GM21390 (cell line): Measurements from ENCODE around the gene DRD1.

Experiments used
- ATAC-seq: cut with Tn5 transposase; IDR thresholded peaks from one replicate; pipeline ENCODE4 v1.9.1; 2021; ENCODE audit not compliant: unreplicated experiment

The DRD1 gene

DNA sequence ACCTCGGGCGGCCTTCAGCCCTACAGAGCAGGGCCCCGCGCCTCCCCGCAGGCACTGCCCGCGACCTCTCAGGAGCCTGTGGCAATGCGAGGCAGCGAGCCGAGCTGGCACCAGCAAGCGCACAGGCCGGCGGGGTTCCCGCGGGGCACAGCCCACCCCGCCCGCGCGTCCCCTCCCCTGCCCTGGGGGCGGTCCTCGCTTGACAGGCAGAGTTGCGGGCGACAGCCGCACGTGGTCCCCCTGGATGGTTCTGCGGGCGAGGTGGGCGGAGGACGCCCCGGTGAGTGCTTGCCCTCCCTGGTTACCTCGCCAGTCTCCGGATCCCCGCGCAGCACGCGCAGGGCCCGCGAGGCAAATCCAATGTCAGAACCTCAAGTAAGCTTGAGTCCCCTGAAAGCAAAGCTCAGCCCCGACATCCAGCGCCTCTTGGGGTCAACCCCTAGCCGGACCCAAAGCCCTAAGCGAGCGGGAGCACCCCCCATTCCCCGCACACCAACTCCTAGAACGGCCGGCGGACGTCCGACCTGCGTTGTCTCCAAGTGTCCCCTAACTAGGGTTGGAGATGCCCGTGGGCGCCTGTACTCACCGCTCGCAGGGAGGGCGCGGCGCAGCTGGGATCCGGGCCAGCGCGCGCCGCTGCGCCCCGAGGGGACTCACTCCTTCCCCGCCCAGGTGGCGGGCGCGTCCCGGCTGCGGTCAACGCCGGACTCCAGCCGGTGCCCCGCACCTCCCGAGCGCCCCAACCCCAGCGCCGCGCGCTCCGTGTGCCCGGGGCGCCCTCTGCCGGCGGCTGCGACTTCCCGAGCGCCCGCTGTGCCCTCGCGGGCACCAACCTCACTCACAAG is at the start of gene DRD1:
TSS of gene DRD1 (minus strand) at position 123 of the 845 bp plus-strand sequence. CDS start 1,083 bp downstream, outside the sequence.
- ATAC-seq, result peak; percentile 69

DNA sequence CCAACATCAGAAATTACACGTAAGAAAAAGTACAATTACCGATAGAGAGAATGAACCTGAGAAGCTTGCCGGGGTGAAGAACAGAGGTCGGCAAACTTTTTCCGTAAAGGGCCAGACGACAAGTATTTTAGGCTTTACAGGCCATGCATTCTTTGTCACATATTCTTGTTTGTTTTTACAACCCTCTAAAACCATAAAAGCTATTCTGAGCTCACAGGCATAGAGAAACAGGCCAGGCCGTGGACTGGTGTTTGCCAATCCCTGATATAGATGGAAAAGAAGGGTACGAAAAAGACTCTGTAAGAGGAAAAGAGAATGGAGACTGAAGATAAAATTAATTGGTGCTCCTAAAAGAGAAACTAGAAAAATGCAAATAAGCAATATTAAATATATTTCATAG is 49.7 kb upstream of the DRD1 start:
- no peak for ATAC-seq

DNA sequence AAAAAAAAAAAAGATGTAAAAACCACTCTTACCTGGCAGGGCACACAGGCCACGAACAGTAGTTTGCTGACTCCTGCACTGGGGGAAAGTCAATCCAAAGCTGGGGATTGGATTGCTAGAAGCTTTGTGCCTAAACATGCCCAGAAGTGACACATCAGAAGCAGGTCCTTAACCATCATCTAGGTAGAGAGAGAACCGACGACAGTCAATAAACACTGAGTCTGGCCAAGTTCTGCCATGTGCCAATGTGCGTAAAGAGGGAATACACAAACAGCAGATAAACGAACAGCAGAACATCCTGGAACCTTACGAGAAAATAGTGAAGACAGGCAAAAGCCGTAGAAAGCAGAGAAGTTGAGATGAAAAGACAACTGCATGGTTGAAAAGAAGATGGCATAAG is 49.3 kb upstream of the DRD1 start:
- ATAC-seq, result no peak

DNA sequence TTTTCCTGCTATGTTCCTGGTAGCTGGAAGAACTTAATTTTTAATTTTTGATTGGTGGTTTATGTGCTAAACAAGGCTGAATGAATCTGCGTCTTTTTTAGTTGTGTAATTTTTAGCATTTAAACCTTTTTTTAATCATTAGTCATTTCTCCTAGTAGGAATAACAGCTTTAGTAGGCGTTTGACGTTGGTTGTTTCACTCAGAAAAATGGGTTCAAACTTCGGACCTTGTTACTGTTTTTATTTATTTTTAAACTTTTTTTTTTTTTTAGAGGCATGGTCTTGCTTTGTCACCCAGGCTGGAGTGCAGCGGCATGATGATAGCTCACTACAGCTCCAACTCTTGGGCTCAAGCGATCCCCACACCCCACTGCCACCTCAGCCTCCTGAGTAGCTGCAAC is 47.2 kb upstream of the DRD1 start:
- ATAC-seq, result no peak

DNA sequence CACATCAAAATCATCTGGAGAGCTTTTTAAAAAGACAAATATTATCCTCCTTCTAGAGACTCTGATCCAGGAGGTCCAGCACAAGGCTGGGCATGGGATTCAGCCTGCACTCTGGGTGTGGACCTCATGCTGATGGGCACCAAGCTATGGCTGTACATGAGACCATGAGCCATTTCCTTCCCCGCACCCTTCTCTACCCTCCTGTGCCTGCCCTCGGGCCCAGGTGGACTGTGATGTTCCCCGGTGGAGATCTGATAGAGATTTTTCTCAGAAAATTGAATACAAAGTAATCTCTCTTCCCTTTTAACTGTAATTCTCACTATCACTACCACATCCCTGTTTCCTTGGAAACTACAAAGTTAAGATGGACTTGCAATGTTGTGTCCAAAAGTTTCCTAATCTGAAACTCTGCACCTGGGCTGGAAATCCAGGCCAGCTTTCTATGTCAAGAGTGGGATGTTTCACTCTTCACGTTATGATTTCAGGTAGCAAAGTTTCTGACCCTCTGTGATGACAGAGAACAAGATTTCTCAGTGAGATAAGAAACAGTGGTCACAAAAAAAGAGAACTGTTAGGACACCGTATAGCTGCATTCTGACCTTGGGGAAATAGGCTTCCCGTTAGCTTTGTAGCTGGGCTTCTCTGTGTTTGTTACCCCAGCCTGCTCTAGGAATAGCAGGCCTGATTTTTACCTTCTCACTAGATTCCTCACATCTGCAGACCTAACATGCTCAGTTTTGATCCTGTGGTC is 45.9 kb upstream of the DRD1 start:
- no peak for ATAC-seq

DNA sequence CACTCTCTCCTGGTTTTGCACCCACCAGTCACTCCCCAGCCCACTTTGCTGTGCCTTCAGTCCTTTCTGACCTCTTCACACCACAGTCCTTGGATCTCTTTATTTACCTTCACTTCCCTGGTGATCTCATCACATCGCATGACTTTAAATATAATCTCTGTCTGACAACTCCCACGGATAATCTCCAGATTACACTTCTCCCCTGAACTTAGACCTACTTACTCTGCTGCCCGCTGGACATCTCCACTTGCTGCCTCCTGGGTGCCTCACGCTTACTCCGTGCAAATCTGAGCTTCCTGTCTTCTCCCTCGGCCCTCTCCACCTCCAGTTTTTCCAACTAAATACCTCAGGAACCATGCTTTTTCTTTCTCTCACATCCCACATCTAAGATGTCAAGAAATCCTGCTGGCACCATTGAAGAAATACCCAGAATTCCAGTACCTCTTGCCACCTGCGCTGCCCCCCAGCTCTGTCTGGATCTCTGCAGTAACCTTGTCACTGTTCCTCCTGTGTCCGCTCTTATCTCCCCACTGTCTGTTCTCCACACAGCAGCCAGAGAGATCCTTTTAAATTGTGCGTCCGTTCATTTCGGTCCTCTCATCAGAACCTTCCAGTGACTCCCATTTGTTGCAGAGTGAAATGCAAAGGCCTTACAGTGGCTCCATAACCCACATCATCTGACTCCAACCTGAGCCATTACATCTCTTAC is 43.7 kb upstream of the DRD1 start:
- ATAC-seq, result no peak

DNA sequence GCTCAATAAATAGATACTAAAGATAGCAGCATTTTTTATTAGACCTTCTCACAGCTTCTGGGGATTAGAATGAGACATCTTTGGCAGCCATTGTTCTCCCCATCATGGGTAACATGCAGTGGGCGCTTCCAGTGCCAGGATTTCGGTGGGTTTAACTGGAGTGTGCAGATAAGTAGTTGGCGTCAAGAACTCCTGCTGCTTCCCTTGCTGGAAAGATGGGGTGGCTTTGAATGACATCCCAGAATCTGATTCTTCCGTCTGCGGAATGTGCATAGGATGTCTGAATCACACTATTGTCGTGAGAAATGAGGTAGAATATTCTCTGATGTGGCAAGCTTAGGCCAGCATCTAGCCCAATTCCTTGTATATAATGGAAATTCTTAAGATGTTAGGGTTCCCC is 41.6 kb upstream of the DRD1 start:
- no peak for ATAC-seq

DNA sequence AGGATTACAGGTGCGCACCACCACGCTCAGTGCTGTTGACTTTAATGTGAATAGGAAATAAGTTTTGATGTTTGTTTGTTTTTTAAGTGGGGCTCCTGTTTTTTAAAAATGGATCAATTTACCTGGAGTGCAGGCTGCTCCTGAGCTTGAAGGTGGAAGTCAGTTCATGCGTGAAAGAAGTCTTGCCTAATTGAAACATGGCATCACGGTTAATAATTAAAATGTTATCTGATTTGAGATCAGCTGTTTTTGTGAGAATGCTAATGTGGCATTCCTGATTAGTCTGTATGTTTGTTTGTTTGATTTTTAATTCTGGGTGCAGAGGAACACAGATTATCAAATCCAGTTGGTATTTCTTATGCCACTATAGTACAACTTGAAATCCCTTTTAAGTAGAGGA is 40.8 kb upstream of the DRD1 start:
- ATAC-seq, result no peak

DNA sequence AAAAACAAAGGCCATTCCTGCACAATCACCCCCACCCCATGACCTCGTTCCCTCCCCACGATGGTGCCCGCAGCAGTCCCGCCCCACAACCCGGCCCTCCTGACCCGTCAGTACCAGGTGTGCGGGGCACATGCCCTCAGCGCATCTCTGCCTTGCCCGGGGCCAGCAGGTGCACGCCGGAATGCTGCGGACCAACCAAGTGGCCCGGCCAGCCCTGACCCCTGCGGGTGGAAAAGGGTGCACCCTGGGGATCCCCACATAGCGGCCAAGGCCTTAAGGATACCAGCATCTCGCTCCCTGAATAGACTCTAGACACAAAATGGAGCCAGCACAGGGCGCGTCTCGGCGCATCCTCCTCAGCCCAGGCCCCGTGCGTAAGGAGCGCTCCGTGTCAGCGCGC is 40.3 kb upstream of the DRD1 start:
- no peak for ATAC-seq

DNA sequence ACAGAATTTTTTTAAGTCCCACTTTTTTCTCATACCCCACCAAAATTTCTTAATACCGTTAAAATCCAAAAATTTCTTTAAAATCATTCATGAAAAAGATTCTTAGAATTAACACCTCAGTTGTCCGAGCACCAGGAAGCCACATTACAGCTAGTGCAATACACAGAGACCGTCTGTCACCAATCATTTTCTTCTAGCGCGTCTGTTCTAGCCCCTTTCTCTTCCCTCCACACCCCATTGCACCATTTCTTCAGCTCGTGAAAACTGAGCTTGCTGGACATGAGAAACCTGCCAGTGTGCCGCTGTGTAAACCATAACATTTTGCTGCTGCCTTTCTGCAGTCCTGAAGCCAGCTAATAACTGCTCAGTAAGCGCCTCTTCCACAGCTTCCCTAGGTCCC is 39.4 kb upstream of the DRD1 start:
- ATAC-seq, result no peak

DNA sequence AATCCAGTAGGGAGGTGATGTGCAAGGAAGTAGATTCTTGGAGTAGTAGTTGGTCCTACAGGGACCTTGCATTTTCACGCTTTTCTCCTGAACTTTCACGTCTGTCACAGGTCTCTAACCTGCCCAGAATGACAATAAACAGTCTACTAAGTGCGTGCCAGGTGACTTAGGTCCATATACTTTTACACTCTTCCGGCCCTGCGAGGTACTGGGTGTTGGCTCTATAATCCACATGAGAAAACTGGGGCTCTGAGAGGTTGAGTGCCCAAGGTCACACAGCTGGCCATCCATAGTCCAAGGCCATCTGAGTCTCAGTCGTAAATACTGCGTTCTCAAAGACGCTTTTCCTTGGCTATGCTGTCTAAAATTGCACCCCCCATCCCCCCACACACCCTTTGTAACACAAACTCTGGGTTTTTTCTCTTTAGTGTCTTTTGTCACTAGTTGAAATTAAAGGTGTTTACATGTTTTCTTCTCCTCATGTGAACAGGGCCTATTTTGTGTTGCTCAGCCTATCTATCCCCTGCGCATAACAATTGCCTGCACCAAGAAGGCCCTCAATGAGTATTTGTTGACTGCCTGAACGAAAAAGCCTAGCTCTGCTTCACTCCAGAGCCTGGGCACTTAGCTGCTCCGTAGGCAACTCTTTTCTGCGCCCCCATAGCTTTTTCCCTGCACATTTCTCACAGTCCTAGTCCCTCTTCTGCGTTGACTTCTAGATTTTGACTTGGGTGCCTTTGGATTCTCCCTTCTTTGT is 35.3 kb upstream of the DRD1 start:
- ATAC-seq, result peak; percentile 3

DNA sequence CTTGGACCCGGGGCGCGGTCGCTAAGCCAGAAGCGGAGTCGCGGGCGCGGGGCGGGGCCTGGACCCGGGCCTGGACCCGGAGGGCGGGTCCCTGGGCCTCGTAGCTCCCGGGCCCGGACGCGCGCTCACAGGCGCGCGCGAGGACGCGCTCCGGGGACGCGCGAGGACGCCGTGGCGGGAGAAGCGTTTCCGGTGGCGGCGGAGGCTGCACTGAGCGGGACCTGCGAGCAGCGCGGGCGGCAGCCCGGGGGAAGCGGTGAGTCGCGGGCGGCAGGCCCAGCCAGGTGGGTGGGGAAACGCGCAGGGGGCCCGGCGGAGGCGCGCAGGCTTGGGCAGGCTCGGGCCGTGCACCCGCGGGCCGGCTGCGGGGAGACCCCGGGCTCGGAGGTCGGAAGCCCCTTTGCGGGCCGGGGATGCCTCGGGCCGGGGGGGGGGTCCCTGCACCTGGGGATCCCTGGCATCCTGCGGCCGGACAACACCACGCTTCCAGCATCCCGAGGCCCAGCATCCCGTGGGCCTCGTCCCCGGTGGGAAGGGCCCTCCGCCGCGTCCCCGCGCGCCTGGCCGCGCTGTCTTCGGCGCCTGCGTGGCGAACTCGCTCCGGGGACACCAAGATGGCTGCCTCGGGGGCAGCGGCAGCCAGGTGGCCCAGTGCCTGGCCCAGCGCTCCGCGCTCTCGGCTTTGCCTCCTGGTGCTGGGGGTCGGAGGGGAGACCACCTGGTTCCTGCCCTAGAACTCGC is 34.6 kb upstream of the DRD1 start, which contains the start of gene SFXN1:
TSS of gene SFXN1 (plus strand) at position 177 of the 741 bp plus-strand sequence. CDS start 13,544 bp downstream, outside the sequence.
- peak; percentile 94 for ATAC-seq

DNA sequence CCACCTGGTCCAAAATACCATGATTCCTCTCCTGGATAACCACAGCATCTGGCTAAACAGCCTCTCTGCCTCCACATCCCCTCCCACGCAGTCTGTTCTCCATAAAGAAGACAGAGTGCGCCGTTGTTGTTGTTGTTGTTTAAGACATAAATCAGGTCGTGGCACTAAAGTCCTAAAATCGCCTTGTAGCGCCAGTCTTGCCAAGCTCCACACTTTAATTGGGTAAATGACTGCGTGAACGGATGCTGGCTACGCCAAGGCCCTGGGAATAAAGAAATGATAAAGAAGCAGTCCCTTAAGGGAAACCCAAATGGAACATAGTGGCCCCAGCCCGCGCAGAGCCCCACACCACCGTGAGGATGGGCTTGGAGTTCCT is 34.0 kb upstream of the DRD1 start:
- ATAC-seq, result no peak

DNA sequence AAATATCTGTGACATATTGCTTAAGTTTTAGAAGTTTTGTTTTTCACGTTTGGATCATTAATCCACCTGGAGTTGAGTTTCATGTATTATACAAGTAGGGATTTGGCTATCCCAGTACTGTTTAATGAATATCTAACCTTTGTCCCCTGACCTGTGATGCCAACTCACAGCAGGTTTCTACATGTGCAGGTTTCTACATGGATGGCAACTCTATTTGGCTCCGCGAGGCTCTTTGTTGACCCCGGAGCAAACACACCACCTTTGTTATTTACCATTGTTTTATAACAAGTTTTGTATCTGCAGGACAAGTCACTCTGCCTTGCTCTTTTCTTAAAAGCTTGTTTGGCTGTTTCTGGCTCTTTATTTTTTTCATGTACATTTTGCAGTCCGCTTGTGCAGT is 33.5 kb upstream of the DRD1 start:
- no peak for ATAC-seq

DNA sequence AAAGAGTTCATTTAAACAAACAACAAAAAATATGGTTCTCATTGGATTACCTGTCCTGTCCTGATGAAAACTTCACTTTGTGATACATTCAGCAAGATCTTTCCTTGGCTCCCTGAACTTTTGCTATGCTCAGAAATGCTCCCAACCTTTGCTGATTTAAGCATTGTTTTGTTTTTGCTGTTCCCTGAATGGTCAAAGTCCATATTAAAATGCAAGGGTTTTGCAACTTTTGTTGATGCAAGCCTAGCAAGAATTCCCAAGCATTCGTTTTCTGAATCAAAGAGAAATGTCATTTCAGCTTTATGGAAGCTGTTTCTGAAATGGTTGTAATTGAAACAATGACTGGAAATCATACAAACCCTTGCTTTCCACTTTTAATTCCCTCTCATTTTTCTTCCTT is 31.3 kb upstream of the DRD1 start:
- no peak for ATAC-seq

DNA sequence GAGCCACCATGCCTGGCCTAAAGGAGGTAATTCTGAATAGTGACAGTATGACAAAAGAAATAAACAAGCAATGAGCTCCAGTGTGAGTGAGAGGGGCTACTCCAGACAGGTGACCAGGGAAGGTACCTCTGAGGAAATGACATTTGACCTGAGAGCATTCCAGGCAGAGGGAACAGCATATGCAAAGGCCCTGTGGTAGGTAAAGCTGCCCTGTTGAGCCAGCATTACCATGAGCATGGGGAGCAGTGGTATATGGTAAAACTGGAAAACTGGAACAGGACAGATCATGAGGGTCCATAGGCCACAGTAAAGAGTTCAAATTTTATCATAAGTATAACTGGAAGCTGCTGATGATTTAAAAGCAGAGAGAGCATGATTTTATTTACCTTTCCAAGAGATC is 28.4 kb upstream of the DRD1 start:
- no peak for ATAC-seq

DNA sequence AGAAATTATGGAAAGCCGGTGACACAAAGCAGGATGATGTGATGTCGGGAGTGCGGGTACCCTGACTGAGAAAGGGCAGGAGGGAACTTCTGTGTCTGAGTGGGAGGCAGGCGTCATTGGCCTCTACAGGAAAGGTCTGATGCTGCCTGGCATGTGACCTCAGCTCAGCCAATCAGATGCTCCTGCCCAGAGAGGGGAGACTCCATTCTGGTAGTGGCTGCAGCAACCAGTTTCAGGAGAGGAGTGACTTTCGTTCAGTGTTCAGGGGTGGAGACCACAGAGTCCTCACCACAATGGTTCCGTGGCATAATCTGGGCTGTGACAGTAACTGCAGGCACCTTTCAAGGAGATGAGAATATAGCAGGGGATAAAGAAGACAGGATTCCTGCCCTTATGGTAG is 27.6 kb upstream of the DRD1 start:
- ATAC-seq, result peak; percentile 48

DNA sequence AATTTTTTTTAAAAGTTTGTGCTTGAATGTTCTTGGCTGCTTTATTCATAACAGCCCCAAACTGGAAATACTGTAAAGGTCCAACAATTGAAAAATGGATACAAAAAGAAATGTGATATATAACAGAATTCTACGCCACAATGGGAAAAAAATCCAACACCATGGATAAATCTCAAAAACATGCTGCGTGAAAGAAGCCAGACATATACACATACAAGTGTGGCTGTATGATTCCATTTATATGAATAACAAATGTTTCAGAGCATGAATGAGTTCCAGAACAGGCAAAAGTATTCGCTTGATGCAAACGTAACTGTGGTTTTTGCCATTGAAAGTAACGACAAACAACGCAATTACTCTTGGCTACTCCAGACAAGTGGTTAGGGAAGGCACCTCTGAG is 27.2 kb upstream of the DRD1 start:
- ATAC-seq, result no peak

DNA sequence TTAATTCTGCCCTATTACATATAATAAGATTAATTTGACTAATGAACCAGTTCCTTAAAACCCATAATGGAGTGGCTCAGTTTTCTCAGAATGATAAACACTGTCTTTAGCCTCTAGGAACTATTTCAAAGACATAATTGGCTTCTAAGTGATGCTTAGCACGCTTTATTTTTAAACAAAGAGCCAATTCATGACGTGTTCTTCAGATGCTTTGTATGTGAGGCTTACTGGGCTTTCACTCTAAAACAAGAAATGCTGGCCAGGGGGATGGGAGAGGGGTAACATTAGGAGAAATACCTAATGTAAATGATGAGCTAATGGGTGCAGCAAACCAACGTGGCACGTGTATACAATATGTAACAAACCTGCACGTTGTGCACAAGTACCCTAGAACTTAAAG is 26.8 kb upstream of the DRD1 start:
- no peak for ATAC-seq

DNA sequence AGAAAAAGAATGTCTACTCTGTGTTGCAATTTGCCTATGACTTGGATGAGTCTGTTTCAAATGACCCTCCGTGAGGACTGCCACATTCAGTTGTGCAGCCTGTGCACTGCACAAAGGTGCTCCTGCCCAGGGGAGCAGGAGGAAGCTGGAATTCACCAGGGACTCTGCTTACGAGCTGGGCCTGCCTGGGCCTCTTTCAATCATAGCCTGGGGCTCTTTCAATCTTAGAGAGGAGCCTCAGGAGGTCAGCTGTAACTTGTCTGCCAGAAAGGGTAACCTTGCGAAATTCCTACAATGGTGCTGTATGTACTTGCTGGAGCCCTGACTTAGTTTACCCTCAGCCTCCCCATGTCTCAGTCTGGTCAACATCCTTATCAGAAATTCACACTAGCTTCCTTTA is 25.9 kb upstream of the DRD1 start:
- no peak for ATAC-seq
